Cardiac ventricle fibroblast (primary cell): ENCODE measurements around the gene GLIPR1. TPM values are rescaled to one million over a fixed set of nuclear protein-coding genes. Genes with fewer than 3 reads are reported as not detected.

Source experiments
- total RNA-seq: library from RNA; depleted of rRNA; stranded (reverse); fragments of >200 nt; gene quantifications from 2 replicates; pipeline ENCODE4 v1.2.3, GENCODE V29; 2015

The GLIPR1 gene
- 18.2 and 18.7 TPM in 2 replicates for total RNA-seq

DNA sequence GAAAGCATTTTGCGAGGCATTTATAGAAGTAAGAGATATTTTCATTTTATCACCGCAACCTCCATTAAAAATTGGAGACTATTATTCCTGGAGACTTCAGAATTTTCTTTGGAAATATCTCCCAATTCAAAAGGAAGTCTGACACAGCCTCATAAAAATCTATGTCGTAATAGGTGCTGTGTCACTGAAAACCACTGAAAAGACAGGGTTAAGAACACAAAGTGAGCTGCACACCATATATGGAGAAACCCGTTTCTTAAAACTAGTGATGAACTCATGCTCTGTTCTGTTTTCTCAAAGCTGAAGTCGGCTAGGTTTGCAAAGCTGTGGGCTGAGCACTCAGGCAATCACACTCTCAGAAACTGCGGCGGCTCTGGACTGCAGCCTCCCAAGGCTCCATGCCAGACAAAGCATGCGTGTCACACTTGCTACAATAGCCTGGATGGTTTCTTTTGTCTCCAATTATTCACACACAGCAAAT, at the start of gene GLIPR1:
Gene GLIPR1 (plus strand): TSS at position 287 of the 481 bp plus-strand sequence. CDS start 126 bp downstream, at position 413.

DNA sequence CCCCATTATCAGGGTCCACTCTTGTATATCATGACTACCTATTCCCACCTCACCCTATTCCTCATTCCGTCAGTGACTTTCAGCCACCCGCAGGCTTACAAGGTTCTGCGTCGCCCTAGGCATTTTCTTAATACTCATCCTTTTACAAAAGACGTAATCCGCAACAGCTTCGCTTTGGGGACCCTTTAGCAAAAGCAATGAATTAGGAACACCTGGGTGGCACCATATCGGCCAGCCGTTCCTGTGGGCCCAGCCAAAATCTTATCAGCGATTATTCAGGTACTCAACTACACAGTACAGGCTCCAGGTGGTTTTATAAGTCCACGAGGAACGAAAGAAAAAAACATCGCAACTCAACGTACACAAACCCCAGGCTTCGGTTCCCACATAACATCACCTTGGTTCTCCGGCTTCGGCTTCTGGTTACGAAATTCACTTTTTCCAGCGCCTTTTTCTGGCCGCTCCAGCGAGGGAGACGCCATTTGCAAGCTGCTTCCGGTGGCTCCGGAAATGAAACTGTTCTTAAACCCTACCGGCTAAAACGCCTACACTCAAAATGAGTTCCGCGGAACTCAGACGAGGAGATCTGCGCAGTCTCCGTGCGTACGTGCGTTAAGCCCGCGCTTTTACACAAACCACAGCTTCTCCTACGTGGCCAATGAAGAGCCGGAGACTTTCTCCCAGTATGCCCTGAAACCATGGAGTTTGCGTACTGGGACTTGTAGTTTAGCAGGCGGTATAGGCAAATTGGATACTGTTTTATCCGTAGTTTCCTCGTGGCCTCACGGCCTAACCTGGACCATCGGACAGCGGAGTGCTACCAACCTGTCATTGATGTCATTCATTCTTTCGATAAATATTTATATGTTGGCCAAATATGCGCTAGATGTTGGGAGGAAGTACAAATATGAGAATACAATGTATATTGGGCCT, 30.8 kb downstream of the GLIPR1 start, which contains the start of gene KRR1:
Gene KRR1 (minus strand): TSS at position 494 of the 933 bp plus-strand sequence. CDS start 12 bp downstream, at position 482.

Other genes with a start within 250 kb of the GLIPR1 start
- gene CAPS2, start 150.4 kb upstream of the GLIPR1 start, total RNA-seq: 1.5 and 2.4 TPM in 2 replicates
- gene GLIPR1L1, start 146.1 kb upstream of the GLIPR1 start, total RNA-seq: not detected in 2 replicates
- gene GLIPR1L2, start 89.7 kb upstream of the GLIPR1 start, total RNA-seq: 1.3 and 3.3 TPM in 2 replicates
- 23.0 and 28.4 TPM in 2 replicates for gene KRR1, start 30.9 kb downstream of the GLIPR1 start, total RNA-seq